Stimulated activated CD8-positive, alpha-beta memory T cell treated with anti-CD3 and anti-CD28 coated beads, Interleukin-7, amount 100 ng/mL, for 24 hours (primary cell): Measurements from ENCODE around the gene DBNL.

Experiments used
- DNase-seq: peaks from one replicate; pipeline ENCODE4 v3.0.0-alpha.2; 2020; ENCODE audit warnings: low read depth

The DBNL gene

GRCh38 chr7:44062180-44062902 lies 17.8 kb downstream of the DBNL start:
- no peak for DNase-seq

GRCh38 chr7:44062903-44063295 lies 18.4 kb downstream of the DBNL start:
- no peak for DNase-seq

- no peak for DNase-seq
Observed at GRCh38 chr7:44063547-44063893, 19.0 kb downstream of the DBNL start.

- DNase-seq = no peak
Observed at GRCh38 chr7:44063894-44064651, 19.6 kb downstream of the DBNL start.

GRCh38 chr7:44064791-44065430 lies 20.4 kb downstream of the DBNL start:
- DNase-seq = no peak

- no peak for DNase-seq
Observed at GRCh38 chr7:44065431-44066110, 21.1 kb downstream of the DBNL start, which contains the start of gene PGAM2. Gene PGAM2, minus strand, starts transcription at chr7:44065567. Its CDS starts 38 bp downstream, at chr7:44065529.

- DNase-seq = no peak
Observed at GRCh38 chr7:44066111-44066460, 21.6 kb downstream of the DBNL start.

- DNase-seq = no peak
Observed at GRCh38 chr7:44066494-44067063, 22.1 kb downstream of the DBNL start.

- DNase-seq = no peak
Observed at GRCh38 chr7:44067064-44067951, 22.8 kb downstream of the DBNL start.

GRCh38 chr7:44068054-44068453 lies 23.6 kb downstream of the DBNL start:
- DNase-seq = no peak

GRCh38 chr7:44071726-44072363 lies 27.3 kb downstream of the DBNL start:
- DNase-seq = no peak

GRCh38 chr7:44072364-44073231 lies 28.1 kb downstream of the DBNL start:
- no peak for DNase-seq

GRCh38 chr7:44073664-44074348 lies 29.3 kb downstream of the DBNL start:
- DNase-seq = peak; percentile 37

- no peak for DNase-seq
Observed at GRCh38 chr7:44074349-44074695, 29.8 kb downstream of the DBNL start.

- DNase-seq = no peak
Observed at GRCh38 chr7:44075296-44076075, 31.0 kb downstream of the DBNL start.

- DNase-seq = no peak
Observed at GRCh38 chr7:44076101-44076895, 31.8 kb downstream of the DBNL start.

- DNase-seq = no peak
Observed at GRCh38 chr7:44077061-44077460, 32.6 kb downstream of the DBNL start.

- DNase-seq = no peak
Observed at GRCh38 chr7:44077681-44078091, 33.2 kb downstream of the DBNL start.
